CD14-positive monocyte (primary cell): ENCODE data around the gene AKR1D1. TPM values are rescaled to one million over a fixed set of nuclear protein-coding genes. Genes with fewer than 3 reads are reported as not detected.

Experiments used
- DNase-seq, 3 donors: peaks; one replicate each; pipeline ENCODE4 v3.0.0-alpha.2; 2011 to 2022
- H2AFZ ChIP-seq: 2 replicates; pipeline ENCODE4 v1.6.0; 2012; ENCODE audit warnings: mild to moderate bottlenecking, low read depth, low read length, inconsistent platforms; ENCODE audit not compliant: insufficient read depth, poor library complexity, severe bottlenecking
- H3K27ac ChIP-seq, 2 donors: 1 replicate in 1 of 2; 2 replicates in 1 of 2; pipeline ENCODE4 v1.5.1; 2012 to 2013; ENCODE audit warnings: low read length in 2 of 2, control low read depth in 1 of 2, inconsistent platforms in 1 of 2, low read depth in 1 of 2, mild to moderate bottlenecking in 1 of 2
- H3K27me3 ChIP-seq, 2 donors: one replicate each; pipeline versions ENCODE4 v1.6.0 to v1.6.1; 2011 to 2013; ENCODE audit warnings: low read length in 2 of 2; ENCODE audit not compliant: control insufficient read depth in 2 of 2, insufficient read depth in 2 of 2
- H3K36me3 ChIP-seq, 2 donors: replicated peaks in 1 of 2; 1 replicate in 1 of 2; 2 replicates in 1 of 2; pipeline versions ENCODE4 v1.5.1 to v1.6.1; 2012 to 2013; ENCODE audit warnings: low read length in 2 of 2, control low read depth in 1 of 2, inconsistent platforms in 1 of 2, mild to moderate bottlenecking in 1 of 2; ENCODE audit not compliant: insufficient read depth in 2 of 2, control insufficient read depth in 1 of 2
- H3K4me1 ChIP-seq, 2 donors: 1 replicate in 1 of 2; 2 replicates in 1 of 2; pipeline versions ENCODE4 v1.5.1 to v1.6.1; 2012 to 2013; ENCODE audit warnings: low read length in 2 of 2, control low read depth in 1 of 2, inconsistent platforms in 1 of 2, mild to moderate bottlenecking in 1 of 2, moderate library complexity in 1 of 2; ENCODE audit not compliant: insufficient read depth in 2 of 2, control insufficient read depth in 1 of 2
- H3K4me2 ChIP-seq: replicated peaks from 2 replicates; pipeline ENCODE3; 2012; ENCODE audit warnings: low read length, moderate library complexity, mild to moderate bottlenecking; ENCODE audit not compliant: poor library complexity, severe bottlenecking; ENCODE audit errors: extremely low read depth
- H3K4me3 ChIP-seq, 3 experiments: fragments of 200-600 bp in 1 of 3; sonication (generic) in 1 of 3; replicated peaks in 1 of 3; 1 replicate in 2 of 3; 2 replicates in 1 of 3; pipeline ENCODE4 v1.5.1; 2011 to 2013; ENCODE audit warnings: low read length in 3 of 3, mild to moderate bottlenecking in 3 of 3, control low read depth in 2 of 3, low read depth in 2 of 3, inconsistent platforms in 1 of 3, moderate library complexity in 1 of 3
- H3K79me2 ChIP-seq: 2 replicates; pipeline ENCODE4 v1.6.0; 2012; ENCODE audit warnings: mild to moderate bottlenecking, control low read depth, inconsistent platforms, low read length, moderate library complexity; ENCODE audit not compliant: insufficient read depth
- H3K9ac ChIP-seq: 2 replicates; pipeline ENCODE4 v1.6.0; 2017; ENCODE audit warnings: low read length, mild to moderate bottlenecking; ENCODE audit not compliant: insufficient read depth, poor library complexity, severe bottlenecking
- H3K9me3 ChIP-seq, 2 donors: replicated peaks in 1 of 2; 1 replicate in 1 of 2; 2 replicates in 1 of 2; pipeline versions ENCODE4 v1.5.1 to v1.6.1; 2012 to 2013; ENCODE audit warnings: low read length in 2 of 2, control low read depth in 1 of 2; ENCODE audit not compliant: control insufficient read depth in 1 of 2, insufficient read depth in 1 of 2
- H4K20me1 ChIP-seq: 2 replicates; pipeline ENCODE4 v1.6.0; 2012; ENCODE audit warnings: mild to moderate bottlenecking, low read length, control low read depth, moderate library complexity; ENCODE audit not compliant: insufficient read depth
- H3K27ac Mint-ChIP-seq, 7 donors: one replicate each; pipeline ENCODE4 v1.8.0; 2020; ENCODE audit warnings: mild to moderate bottlenecking in 7 of 7, mixed read lengths in 7 of 7, moderate library complexity in 6 of 7, inconsistent platforms in 2 of 7
- H3K27me3 Mint-ChIP-seq, 3 donors: one replicate each; pipeline ENCODE4 v1.8.0; 2021 to 2022; ENCODE audit warnings: low read depth in 3 of 3, mild to moderate bottlenecking in 3 of 3, mixed read lengths in 3 of 3, moderate library complexity in 3 of 3, inconsistent platforms in 1 of 3
- H3K36me3 Mint-ChIP-seq, 2 donors: one replicate each; pipeline ENCODE4 v1.8.0; 2020; ENCODE audit warnings: mixed read lengths in 2 of 2, inconsistent platforms in 1 of 2, mild to moderate bottlenecking in 1 of 2
- H3K4me1 Mint-ChIP-seq: one replicate; pipeline ENCODE4 v1.8.0; 2020; ENCODE audit warnings: mild to moderate bottlenecking, mixed read lengths
- H3K4me3 Mint-ChIP-seq, 2 donors: one replicate each; pipeline ENCODE4 v1.8.0; 2020; ENCODE audit warnings: mild to moderate bottlenecking in 2 of 2, mixed read lengths in 2 of 2, moderate library complexity in 1 of 2
- H3K9me3 Mint-ChIP-seq, 7 donors: one replicate each; pipeline ENCODE4 v1.8.0; 2020 to 2022; ENCODE audit warnings: mixed read lengths in 7 of 7, mild to moderate bottlenecking in 6 of 7, moderate library complexity in 6 of 7, inconsistent platforms in 2 of 7
- CTCF ChIP-seq: fragments of 200-600 bp; IDR thresholded peaks from one replicate; pipeline ENCODE4 v1.8.0; 2022; ENCODE audit warnings: antibody characterized with exemption, mild to moderate bottlenecking
- WGBS: methylation state at CpG from one replicate; pipeline ENCODE4 v1.1.5; 2013; ENCODE audit warnings: missing lambda C conversion rate; ENCODE audit not compliant: insufficient coverage; 5-methylcytosine and 5-hydroxymethylcytosine counted together
- intact Hi-C, 2 donors: fragments of 100-400 bp; cut with micrococcal nuclease; formaldehyde crosslinking; loops; one replicate each; pipeline versions ENCODE4 v1.15.0 to v1.15.1; 2023
- polyA plus RNA-seq, 3 donors: library from polyadenylated mRNA; depleted of rRNA in 1 of 3; unstranded in 2 of 3; stranded (reverse) in 1 of 3; fragments of 300-500 nt in 2 of 3; fragments of >200 nt in 1 of 3; fragmentation: Illumina TruSeq in 2 of 3; gene quantifications; 1 replicate in 2 of 3; 2 replicates in 1 of 3; pipeline ENCODE4 v1.2.3, GENCODE V29; 2012 to 2021

Gene AKR1D1
- polyA plus RNA-seq, 3 donors: not detected

DNA sequence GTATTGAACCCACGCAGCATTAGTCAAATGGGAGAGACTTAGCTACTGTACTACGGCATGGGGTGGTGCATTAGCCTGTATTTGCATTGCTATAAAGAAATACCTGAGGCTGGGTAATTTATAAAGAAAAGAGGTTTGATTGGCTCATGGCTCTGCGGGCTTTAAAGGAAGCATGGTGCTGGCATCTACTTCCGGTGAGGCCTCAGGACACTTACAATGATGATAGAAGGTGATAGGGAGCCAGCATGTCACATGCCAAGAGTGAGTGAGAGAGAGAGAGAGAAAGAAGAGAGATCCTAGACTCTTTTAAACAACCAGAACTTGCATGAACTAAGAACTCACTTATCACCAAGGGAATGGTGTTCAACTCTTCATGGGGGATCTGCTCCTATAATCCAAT is 47.1 kb upstream of the AKR1D1 start:
- H3K9ac ChIP-seq: no peak overlapping the region
- H3K27ac Mint-ChIP-seq: no peak overlapping the region

GRCh38 chr7:138029941-138030340 is 46.3 kb upstream of the AKR1D1 start:
- no peak overlapping the region for H3K4me2 ChIP-seq

More for the DNA sequence above, 47.1 kb upstream of the AKR1D1 start:
- Histone ChIP-seq H2AFZ (no peak overlapping the region), H3K27me3 (no peaks in the 10 kb centered on the region), H3K4me1 (peaks cover 12 to 13% of the 10 kb centered on the region in 2 donors), H3K9me3 (peaks cover 0 to 3% of the 10 kb centered on the region in 2 donors), H3K36me3 (no peaks in the 10 kb centered on the region), H3K4me2 (no peak overlapping the region), H3K4me3 (no peak overlapping the region), H3K79me2 (no peaks in the 10 kb centered on the region), H3K27ac (no peak overlapping the region), H4K20me1 (no peaks in the 10 kb centered on the region)
- Mint-ChIP-seq H3K27me3 (peaks cover 0 to 4% (median 3%) of the 10 kb centered on the region in 3 donors), H3K4me3 (no peak overlapping the region), H3K4me1 (peaks cover 10% of the 10 kb centered on the region), H3K36me3 (no peaks in the 10 kb centered on the region), H3K9me3 (peaks cover 0 to 11% (median 3%) of the 10 kb centered on the region in 7 donors)
- DNase-seq: no peak
- intact Hi-C loops: no loop called here
- WGBS: 85% methylated on average over 4 of the region's 4 CpGs
- no peak for TF ChIP-seq CTCF

More at GRCh38 chr7:138029941-138030340, 46.3 kb upstream of the AKR1D1 start:
- H3K9ac ChIP-seq: no peak overlapping the region
- H3K4me1 Mint-ChIP-seq: peaks cover 10% of the 10 kb centered on the region
- no peak overlapping the region for H3K4me3 Mint-ChIP-seq
- no peak overlapping the region for H3K27ac ChIP-seq
- H3K4me1 ChIP-seq: peaks cover 12 to 13% of the 10 kb centered on the region in 2 donors
- intact Hi-C loops: no loop called here
- no peaks in the 10 kb centered on the region for H4K20me1 ChIP-seq
- H3K9me3 Mint-ChIP-seq: peaks cover 0 to 16% (median 3%) of the 10 kb centered on the region in 7 donors
- H3K27ac Mint-ChIP-seq: no peak overlapping the region
- DNase-seq: no peak
- no peak overlapping the region for H3K4me3 ChIP-seq
- no peaks in the 10 kb centered on the region for H3K36me3 ChIP-seq
- H3K9me3 ChIP-seq: peaks cover 5 to 8% of the 10 kb centered on the region in 2 donors
- no peak for TF ChIP-seq CTCF
- H3K36me3 Mint-ChIP-seq: no peaks in the 10 kb centered on the region
- no peaks in the 10 kb centered on the region for H3K79me2 ChIP-seq
- H2AFZ ChIP-seq: no peak overlapping the region
- no CpG with 5 or more reads among the region's 2 CpGs for WGBS
- H3K27me3 ChIP-seq: no peaks in the 10 kb centered on the region
- peaks cover 0 to 5% (median 4%) of the 10 kb centered on the region in 3 donors for H3K27me3 Mint-ChIP-seq
